ENCODE data around the gene NEURL3.

GRCh38 chr2:96527286-96528005 is 22.3 kb upstream of the NEURL3 start:
- TF ChIP-seq EP300 (IDR thresholded peaks at IDR 0.05) (no peak), CTCF (IDR thresholded peaks at IDR 0.05) (peak in 3 of 4 experiments; percentile 5 to 68 (median 20))

Data from gastroesophageal sphincter (tissue), 3 donors.